ENCODE measurements around the gene COA8. TPM values are rescaled to one million over a fixed set of nuclear protein-coding genes. Genes with fewer than 3 reads are reported as not detected.

The COA8 gene
- total and polyA plus RNA-seq, 2 donors (not counting 1 experiment from before 2014, with no cell fraction given) = 25.5 to 26.4 TPM

GRCh38 chr14:103535081-103535890, 27.5 kb upstream of the COA8 start:
- no peak overlapping the region for H3K4me2 ChIP-seq (ENCODE audit: extremely low read depth, insufficient read depth, low read length)
- peaks cover 10% of the 10 kb centered on the region for H3K4me1 ChIP-seq (ENCODE audit: control insufficient read depth, extremely low read depth, insufficient read depth, low read length)
- H3K79me2 ChIP-seq (ENCODE audit: control insufficient read depth, insufficient read depth, low read length) = peaks cover 15% of the 10 kb centered on the region
- no peak overlapping the region for H3K4me3 ChIP-seq (replicated peaks in 1 of 4; ENCODE audit: control extremely low read depth in 1 of 4, insufficient read depth in 1 of 4, low read depth in 3 of 4, low read length in 4 of 4)
- H3K27ac ChIP-seq (ENCODE audit: insufficient read depth, low read length) = no peak overlapping the region
- no peaks in the 10 kb centered on the region for H4K20me1 ChIP-seq (ENCODE audit: control insufficient read depth, extremely low read depth, insufficient read depth, low read length)
- H3K36me3 ChIP-seq (ENCODE audit: control insufficient read depth, insufficient read depth, low read length) = peaks cover 5% of the 10 kb centered on the region
- H3K9ac ChIP-seq (ENCODE audit: insufficient read depth, low read length) = no peak overlapping the region
- no peak for TF ChIP-seq EZH2 (IDR thresholded peaks at IDR 0.05; ENCODE audit: low read length, missing control alignments)
- TF ChIP-seq CTCF (conservative IDR thresholded peaks at IDR 0.05 in 1 of 2, IDR thresholded peaks at IDR 0.05 in 1 of 2; ENCODE audit: low read depth in 1 of 2, low read length in 2 of 2) = no peak
- H2AFZ ChIP-seq (ENCODE audit: low read length) = no peak overlapping the region
- no peak for DNase-seq (ENCODE audit: low read depth in 2 of 2)
- no peaks in the 10 kb centered on the region for H3K9me3 ChIP-seq (ENCODE audit: control insufficient read depth, insufficient read depth, low read depth, low read length)
- no peaks in the 10 kb centered on the region for H3K27me3 ChIP-seq (ENCODE audit: control insufficient read depth, insufficient read depth, low read length)

GRCh38 chr14:103535891-103536565, 26.7 kb upstream of the COA8 start:
- peaks cover 17% of the 10 kb centered on the region for H3K4me1 ChIP-seq (ENCODE audit: control insufficient read depth, extremely low read depth, insufficient read depth, low read length)
- no peak for DNase-seq (ENCODE audit: low read depth in 2 of 2)

More at GRCh38 chr14:103535891-103536565, 26.7 kb upstream of the COA8 start:
- Histone ChIP-seq H3K4me3 (replicated peaks in 1 of 4; ENCODE audit: control extremely low read depth in 1 of 4, insufficient read depth in 1 of 4, low read depth in 3 of 4, low read length in 4 of 4) (no peak overlapping the region), H2AFZ (ENCODE audit: low read length) (no peak overlapping the region), H3K27me3 (ENCODE audit: control insufficient read depth, insufficient read depth, low read length) (no peaks in the 10 kb centered on the region), H3K4me2 (ENCODE audit: extremely low read depth, insufficient read depth, low read length) (no peak overlapping the region), H4K20me1 (ENCODE audit: control insufficient read depth, extremely low read depth, insufficient read depth, low read length) (no peaks in the 10 kb centered on the region), H3K9me3 (ENCODE audit: control insufficient read depth, insufficient read depth, low read depth, low read length) (no peaks in the 10 kb centered on the region), H3K79me2 (ENCODE audit: control insufficient read depth, insufficient read depth, low read length) (peaks cover 8% of the 10 kb centered on the region), H3K9ac (ENCODE audit: insufficient read depth, low read length) (no peak overlapping the region), H3K36me3 (ENCODE audit: control insufficient read depth, insufficient read depth, low read length) (peaks cover 5% of the 10 kb centered on the region), H3K27ac (ENCODE audit: insufficient read depth, low read length) (no peak overlapping the region)
- TF ChIP-seq CTCF (conservative IDR thresholded peaks at IDR 0.05 in 1 of 2, IDR thresholded peaks at IDR 0.05 in 1 of 2; ENCODE audit: low read depth in 1 of 2, low read length in 2 of 2) = no peak
- TF ChIP-seq EZH2 (IDR thresholded peaks at IDR 0.05; ENCODE audit: low read length, missing control alignments) = no peak

All from fibroblast of lung (primary cell).